ENCODE results near the gene APBB3.

Gene APBB3

GRCh38 chr5:140564196-140565023 lies at the start of gene APBB3, which contains the start of gene SLC35A4:
TSS of gene APBB3 (minus strand) at chr5:140564598. CDS start at chr5:140564245, 353 bp downstream.
TSS of gene SLC35A4 (plus strand) at chr5:140564828. CDS start at chr5:140567170, 2,342 bp downstream.
- POLR2A ChIA-PET, result interaction anchor here (0.6 to 2.3 kb wide), 10 partner anchors 9 to 163 kb away, joined by 3 to 13 read pairs (median 3); partner anchors contain the start of genes ANKHD1, EIF4EBP3, HARS1 and HARS2
- CTCF ChIA-PET, result interaction anchor here (0.6 kb wide), 1 partner anchor 192 kb away, joined by 3 read pairs; no protein-coding TSS in a partner anchor
- DNase-seq (ENCODE audit: extremely low spot score), result peak; percentile 94
- peak; percentile 38; the same call in 1 of the 2 replicates for TF ChIP-seq CTBP1 (IDR thresholded peaks at IDR 0.05; ENCODE audit: borderline replicate concordance)
- TF ChIP-seq ZNF384 (IDR thresholded peaks at IDR 0.05), result no peak
- no peak for TF ChIP-seq NFRKB (IDR thresholded peaks at IDR 0.05)
- no peak for TF ChIP-seq SUZ12 (IDR thresholded peaks at IDR 0.05)
- peak; percentile 100 for TF ChIP-seq TARDBP (IDR thresholded peaks at IDR 0.05)
- TF ChIP-seq L3MBTL2 (conservative IDR thresholded peaks at IDR 0.05), result peak; percentile 99
- TF ChIP-seq LEF1 (IDR thresholded peaks at IDR 0.05; ENCODE audit: borderline replicate concordance), result peak; percentile 90; the same call in 1 of the 2 replicates
- no peak for TF ChIP-seq HDGF (IDR thresholded peaks at IDR 0.05; ENCODE audit: borderline replicate concordance)
- no peak for TF ChIP-seq FOXK2 (IDR thresholded peaks at IDR 0.05)
- TF ChIP-seq PKNOX1 (IDR thresholded peaks at IDR 0.05), result no peak
- peak; percentile 55; the same call in 1 of the 2 replicates for TF ChIP-seq ARNT (IDR thresholded peaks at IDR 0.05)
- no peak for TF ChIP-seq FOXM1 (IDR thresholded peaks at IDR 0.05; ENCODE audit: borderline replicate concordance)
- no peak for TF ChIP-seq BHLHE40 (IDR thresholded peaks at IDR 0.05; ENCODE audit: borderline replicate concordance)
- TF ChIP-seq ELF4 (IDR thresholded peaks at IDR 0.05), result peak; percentile 83; the same call in 1 of the 2 replicates
- TF ChIP-seq FOXA1 (IDR thresholded peaks at IDR 0.05), result no peak
- TF ChIP-seq SP1 (IDR thresholded peaks at IDR 0.05), result no peak

- POLR2A ChIA-PET, result no interaction called here
- CTCF ChIA-PET, result no interaction called here
- TF ChIP-seq FOXM1 (IDR thresholded peaks at IDR 0.05; ENCODE audit: borderline replicate concordance), result no peak
- TF ChIP-seq PKNOX1 (IDR thresholded peaks at IDR 0.05), result no peak
- no peak for TF ChIP-seq L3MBTL2 (conservative IDR thresholded peaks at IDR 0.05)
- TF ChIP-seq TARDBP (IDR thresholded peaks at IDR 0.05), result no peak
- TF ChIP-seq CTBP1 (IDR thresholded peaks at IDR 0.05; ENCODE audit: borderline replicate concordance), result no peak
- no peak for TF ChIP-seq FOXA1 (IDR thresholded peaks at IDR 0.05)
These were observed 46.7 kb upstream of the APBB3 start for GRCh38 chr5:140611020-140611521.

GRCh38 chr5:140609126-140609525 lies 44.7 kb upstream of the APBB3 start:
- no peak for DNase-seq (ENCODE audit: extremely low spot score)
- no peak for TF ChIP-seq L3MBTL2 (conservative IDR thresholded peaks at IDR 0.05)
- no peak for TF ChIP-seq LEF1 (IDR thresholded peaks at IDR 0.05; ENCODE audit: borderline replicate concordance)
- no peak for TF ChIP-seq SP1 (IDR thresholded peaks at IDR 0.05)
- no peak for TF ChIP-seq ARNT (IDR thresholded peaks at IDR 0.05)
- TF ChIP-seq CTBP1 (IDR thresholded peaks at IDR 0.05; ENCODE audit: borderline replicate concordance), result no peak
- TF ChIP-seq FOXA1 (IDR thresholded peaks at IDR 0.05), result no peak
- no peak for TF ChIP-seq FOXK2 (IDR thresholded peaks at IDR 0.05)
- no peak for TF ChIP-seq TARDBP (IDR thresholded peaks at IDR 0.05)
- no peak for TF ChIP-seq BHLHE40 (IDR thresholded peaks at IDR 0.05; ENCODE audit: borderline replicate concordance)
- TF ChIP-seq HDGF (IDR thresholded peaks at IDR 0.05; ENCODE audit: borderline replicate concordance), result no peak
- ChIA-PET CTCF (no interaction called here), POLR2A (no interaction called here)

More at GRCh38 chr5:140611020-140611521, 46.7 kb upstream of the APBB3 start:
- DNase-seq (ENCODE audit: extremely low spot score), result no peak

- POLR2A ChIA-PET, result no interaction called here
These were observed 44.3 kb upstream of the APBB3 start for GRCh38 chr5:140608722-140609121.

GRCh38 chr5:140607031-140607430 lies 42.6 kb upstream of the APBB3 start:
- POLR2A ChIA-PET, result no interaction called here
- CTCF ChIA-PET, result no interaction called here
- TF ChIP-seq LEF1 (IDR thresholded peaks at IDR 0.05; ENCODE audit: borderline replicate concordance), result no peak
- no peak for TF ChIP-seq ZNF384 (IDR thresholded peaks at IDR 0.05)
- no peak for DNase-seq (ENCODE audit: extremely low spot score)

More at GRCh38 chr5:140608722-140609121, 44.3 kb upstream of the APBB3 start:
- no peak for DNase-seq (ENCODE audit: extremely low spot score)
- TF ChIP-seq FOXA1 (IDR thresholded peaks at IDR 0.05), result no peak
- no peak for TF ChIP-seq ARNT (IDR thresholded peaks at IDR 0.05)
- TF ChIP-seq FOXK2 (IDR thresholded peaks at IDR 0.05), result no peak
- no peak for TF ChIP-seq BHLHE40 (IDR thresholded peaks at IDR 0.05; ENCODE audit: borderline replicate concordance)
- TF ChIP-seq L3MBTL2 (conservative IDR thresholded peaks at IDR 0.05), result no peak
- no peak for TF ChIP-seq HDGF (IDR thresholded peaks at IDR 0.05; ENCODE audit: borderline replicate concordance)
- TF ChIP-seq NFRKB (IDR thresholded peaks at IDR 0.05), result no peak
- no peak for TF ChIP-seq ELF4 (IDR thresholded peaks at IDR 0.05)
- no peak for TF ChIP-seq CTBP1 (IDR thresholded peaks at IDR 0.05; ENCODE audit: borderline replicate concordance)
- no peak for TF ChIP-seq FOXM1 (IDR thresholded peaks at IDR 0.05; ENCODE audit: borderline replicate concordance)
- no peak for TF ChIP-seq TARDBP (IDR thresholded peaks at IDR 0.05)
- TF ChIP-seq PKNOX1 (IDR thresholded peaks at IDR 0.05), result no peak
- TF ChIP-seq ZNF384 (IDR thresholded peaks at IDR 0.05), result no peak
- no peak for TF ChIP-seq SP1 (IDR thresholded peaks at IDR 0.05)
- TF ChIP-seq LEF1 (IDR thresholded peaks at IDR 0.05; ENCODE audit: borderline replicate concordance), result no peak
- TF ChIP-seq SUZ12 (IDR thresholded peaks at IDR 0.05), result no peak
- CTCF ChIA-PET, result no interaction called here

- POLR2A ChIA-PET, result no interaction called here
- TF ChIP-seq TARDBP (IDR thresholded peaks at IDR 0.05) (no peak), CTBP1 (IDR thresholded peaks at IDR 0.05; ENCODE audit: borderline replicate concordance) (no peak), L3MBTL2 (conservative IDR thresholded peaks at IDR 0.05) (no peak), ZNF384 (IDR thresholded peaks at IDR 0.05) (no peak), NFRKB (IDR thresholded peaks at IDR 0.05) (no peak), FOXM1 (IDR thresholded peaks at IDR 0.05; ENCODE audit: borderline replicate concordance) (no peak), FOXA1 (IDR thresholded peaks at IDR 0.05) (no peak), HDGF (IDR thresholded peaks at IDR 0.05; ENCODE audit: borderline replicate concordance) (no peak), BHLHE40 (IDR thresholded peaks at IDR 0.05; ENCODE audit: borderline replicate concordance) (no peak), SUZ12 (IDR thresholded peaks at IDR 0.05) (no peak), ARNT (IDR thresholded peaks at IDR 0.05) (no peak), SP1 (IDR thresholded peaks at IDR 0.05) (no peak), ELF4 (IDR thresholded peaks at IDR 0.05) (no peak), FOXK2 (IDR thresholded peaks at IDR 0.05) (no peak), PKNOX1 (IDR thresholded peaks at IDR 0.05) (no peak), LEF1 (IDR thresholded peaks at IDR 0.05; ENCODE audit: borderline replicate concordance) (no peak)
- no peak for DNase-seq (ENCODE audit: extremely low spot score)
- CTCF ChIA-PET, result no interaction called here
These were observed 41.5 kb upstream of the APBB3 start for GRCh38 chr5:140605879-140606278.
